Glutamatergic neuron (in vitro differentiated cells): ENCODE data around the gene ADGRL2. TPM values are rescaled to one million over a fixed set of nuclear protein-coding genes. Genes with fewer than 3 reads are reported as not detected.

Source experiments
- DNase-seq: peaks from one replicate; pipeline ENCODE4 v3.0.0; 2022
- H3K27ac Mint-ChIP-seq: one replicate; pipeline ENCODE4 v1.8.0; 2020; ENCODE audit warnings: mild to moderate bottlenecking, mixed read lengths, inconsistent platforms; ENCODE audit not compliant: unreplicated experiment
- H3K27me3 Mint-ChIP-seq: one replicate; pipeline ENCODE4 v1.8.0; 2020; ENCODE audit warnings: mild to moderate bottlenecking, moderate library complexity, mixed read lengths, inconsistent platforms; ENCODE audit not compliant: unreplicated experiment
- H3K36me3 Mint-ChIP-seq: one replicate; pipeline ENCODE4 v1.8.0; 2020; ENCODE audit warnings: mild to moderate bottlenecking, mixed read lengths, inconsistent platforms; ENCODE audit not compliant: unreplicated experiment
- H3K4me1 Mint-ChIP-seq: one replicate; pipeline ENCODE4 v1.8.0; 2020; ENCODE audit warnings: mild to moderate bottlenecking, low read depth, mixed read lengths, inconsistent platforms; ENCODE audit not compliant: unreplicated experiment
- H3K4me3 Mint-ChIP-seq: one replicate; pipeline ENCODE4 v1.8.0; 2020; ENCODE audit warnings: mild to moderate bottlenecking, mixed read lengths, inconsistent platforms; ENCODE audit not compliant: unreplicated experiment
- H3K9me3 Mint-ChIP-seq: one replicate; pipeline ENCODE4 v1.8.0; 2020; ENCODE audit warnings: mild to moderate bottlenecking, moderate library complexity, mixed read lengths, inconsistent platforms; ENCODE audit not compliant: unreplicated experiment
- CTCF ChIP-seq: fragments of 200-600 bp; sonication (generic); IDR thresholded peaks from one replicate; pipeline ENCODE4 v1.5.0; 2021; ENCODE audit not compliant: partially characterized antibody, unreplicated experiment
- total RNA-seq: library from RNA; stranded (reverse); fragmentation: NEBNext Ultra II Directional; extraction: Animal tissue kit (Norgen Biotek cat#: 25700); gene quantifications from one replicate; pipeline ENCODE4 v1.2.1, GENCODE V29; 2021; ENCODE audit not compliant: unreplicated experiment

The ADGRL2 gene
- total RNA-seq, 1 donor from 2014 or later, result 71.2 TPM

GRCh38 chr1:81921344-81921743 lies 120.6 kb downstream of the ADGRL2 start:
- peaks cover 23% of the 10 kb centered on the region for H3K4me1 Mint-ChIP-seq
- H3K4me3 Mint-ChIP-seq, result no peak overlapping the region
- no peak overlapping the region for H3K27ac Mint-ChIP-seq

GRCh38 chr1:81921851-81922462 lies 121.2 kb downstream of the ADGRL2 start:
- Mint-ChIP-seq H3K27ac (no peak overlapping the region), H3K9me3 (no peaks in the 10 kb centered on the region), H3K27me3 (no peaks in the 10 kb centered on the region), H3K4me3 (no peak overlapping the region), H3K36me3 (no peaks in the 10 kb centered on the region), H3K4me1 (peaks cover 25% of the 10 kb centered on the region)
- TF ChIP-seq CTCF, result no peak
- no peak for DNase-seq

More at GRCh38 chr1:81921344-81921743, 120.6 kb downstream of the ADGRL2 start:
- DNase-seq, result no peak
- TF ChIP-seq CTCF, result no peak
- H3K27me3 Mint-ChIP-seq, result no peaks in the 10 kb centered on the region
- no peaks in the 10 kb centered on the region for H3K36me3 Mint-ChIP-seq
- no peaks in the 10 kb centered on the region for H3K9me3 Mint-ChIP-seq

GRCh38 chr1:81922955-81923354 lies 122.2 kb downstream of the ADGRL2 start:
- H3K27ac Mint-ChIP-seq, result no peak overlapping the region
- peaks cover 28% of the 10 kb centered on the region for H3K4me1 Mint-ChIP-seq
- no peak overlapping the region for H3K4me3 Mint-ChIP-seq

GRCh38 chr1:81929106-81929505 lies 128.4 kb downstream of the ADGRL2 start:
- Mint-ChIP-seq H3K27ac (no peak overlapping the region), H3K4me1 (peaks cover 14% of the 10 kb centered on the region), H3K36me3 (no peaks in the 10 kb centered on the region), H3K9me3 (no peaks in the 10 kb centered on the region), H3K4me3 (no peak overlapping the region), H3K27me3 (no peaks in the 10 kb centered on the region)
- no peak for TF ChIP-seq CTCF
- no peak for DNase-seq

More at GRCh38 chr1:81922955-81923354, 122.2 kb downstream of the ADGRL2 start:
- TF ChIP-seq CTCF, result no peak
- no peak for DNase-seq
- Mint-ChIP-seq H3K27me3 (no peaks in the 10 kb centered on the region), H3K9me3 (no peaks in the 10 kb centered on the region), H3K36me3 (no peaks in the 10 kb centered on the region)

GRCh38 chr1:81936853-81937252 lies 136.1 kb downstream of the ADGRL2 start:
- H3K36me3 Mint-ChIP-seq, result no peaks in the 10 kb centered on the region
- H3K4me1 Mint-ChIP-seq, result no peaks in the 10 kb centered on the region
- no peak for DNase-seq
- no peaks in the 10 kb centered on the region for H3K9me3 Mint-ChIP-seq
- no peak overlapping the region for H3K4me3 Mint-ChIP-seq
- peaks cover 2% of the 10 kb centered on the region for H3K27me3 Mint-ChIP-seq
- no peak overlapping the region for H3K27ac Mint-ChIP-seq
- no peak for TF ChIP-seq CTCF
